Measurements from ENCODE around the gene PDCD4.

DNA sequence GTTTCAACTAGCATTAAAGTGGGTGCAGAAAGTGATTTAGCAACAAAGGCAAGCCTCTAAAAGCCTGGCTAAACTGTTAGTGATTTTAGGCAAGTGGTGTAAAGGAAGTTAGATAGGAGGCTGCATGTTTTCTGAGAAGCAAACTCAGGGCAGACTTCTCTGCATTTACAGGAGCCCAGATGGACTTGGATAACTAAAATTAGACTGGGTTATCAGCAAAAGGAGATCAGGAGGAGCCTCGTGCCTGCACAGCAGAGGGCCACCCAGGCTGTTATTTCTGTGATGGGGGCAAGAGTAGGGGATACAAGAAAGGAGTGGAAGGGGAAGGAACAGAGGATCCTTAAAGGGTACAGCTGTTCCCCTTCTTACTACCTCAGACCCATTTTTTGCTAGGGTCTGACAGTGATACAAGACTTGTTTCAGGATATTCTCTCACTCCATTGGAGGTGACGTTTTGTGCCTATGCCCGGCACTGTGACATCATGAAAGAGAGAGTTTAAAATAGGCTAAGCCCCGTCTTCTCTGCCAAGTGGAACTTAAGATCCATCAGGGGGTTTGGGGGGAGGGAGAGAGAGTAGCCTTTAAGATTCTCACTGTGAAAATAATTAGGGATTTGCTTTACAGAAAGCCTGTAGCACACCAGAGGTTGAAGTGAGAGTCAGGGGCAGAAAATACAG, 49.6 kb upstream of the PDCD4 start:
- TF ChIP-seq POLR2A (IDR thresholded peaks at IDR 0.05) (no peak), EP300 (IDR thresholded peaks at IDR 0.05; ENCODE audit: low read depth) (peak; percentile 35)
- TF ChIP-seq, protein P1, sequence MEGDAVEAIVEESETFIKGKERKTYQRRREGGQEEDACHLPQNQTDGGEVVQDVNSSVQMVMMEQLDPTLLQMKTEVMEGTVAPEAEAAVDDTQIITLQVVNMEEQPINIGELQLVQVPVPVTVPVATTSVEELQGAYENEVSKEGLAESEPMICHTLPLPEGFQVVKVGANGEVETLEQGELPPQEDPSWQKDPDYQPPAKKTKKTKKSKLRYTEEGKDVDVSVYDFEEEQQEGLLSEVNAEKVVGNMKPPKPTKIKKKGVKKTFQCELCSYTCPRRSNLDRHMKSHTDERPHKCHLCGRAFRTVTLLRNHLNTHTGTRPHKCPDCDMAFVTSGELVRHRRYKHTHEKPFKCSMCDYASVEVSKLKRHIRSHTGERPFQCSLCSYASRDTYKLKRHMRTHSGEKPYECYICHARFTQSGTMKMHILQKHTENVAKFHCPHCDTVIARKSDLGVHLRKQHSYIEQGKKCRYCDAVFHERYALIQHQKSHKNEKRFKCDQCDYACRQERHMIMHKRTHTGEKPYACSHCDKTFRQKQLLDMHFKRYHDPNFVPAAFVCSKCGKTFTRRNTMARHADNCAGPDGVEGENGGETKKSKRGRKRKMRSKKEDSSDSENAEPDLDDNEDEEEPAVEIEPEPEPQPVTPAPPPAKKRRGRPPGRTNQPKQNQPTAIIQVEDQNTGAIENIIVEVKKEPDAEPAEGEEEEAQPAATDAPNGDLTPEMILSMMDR (IDR thresholded peaks at IDR 0.05), result no peak

All from transverse colon (tissue), 3 donors.